Measurements from ENCODE around the gene MAGI1. TPM values are rescaled to one million over a fixed set of nuclear protein-coding genes. Genes with fewer than 3 reads are reported as not detected.

Gene MAGI1
- total RNA-seq, 1 experiment from 2014 or later, result 58.2 TPM

GRCh38 chr3:65939184-65939583 is 99.5 kb downstream of the MAGI1 start (continued):
- TF ChIP-seq USF1 (CRISPR knock-in tag; IDR thresholded peaks at IDR 0.05) (no peak), ZNF138 (CRISPR knock-in tag; conservative IDR thresholded peaks at IDR 0.05) (no peak), TEAD4 (CRISPR knock-in tag; IDR thresholded peaks at IDR 0.05) (no peak), ZMAT4 (CRISPR knock-in tag; IDR thresholded peaks at IDR 0.05) (no peak), MXD4 (CRISPR knock-in tag; IDR thresholded peaks at IDR 0.05; ENCODE audit: borderline replicate concordance) (no peak)

- ChIA-PET POLR2A (no interaction called here), CTCF (no interaction called here)
- H3K36me3 Mint-ChIP-seq, result no peaks in the 10 kb centered on the region
- no peak overlapping the region for H3K4me3 Mint-ChIP-seq
- peaks cover 48% of the 10 kb centered on the region for H3K4me1 Mint-ChIP-seq
- H3K27me3 Mint-ChIP-seq (ENCODE audit: low read depth), result no peaks in the 10 kb centered on the region
- H3K27ac Mint-ChIP-seq, result no peak overlapping the region
- DNase-seq (ENCODE audit: low spot score) (no peak), ATAC-seq (no peak)
- TF ChIP-seq TCF7 (CRISPR knock-in tag; IDR thresholded peaks at IDR 0.05; ENCODE audit: low read depth) (no peak), E2F4 (CRISPR knock-in tag; IDR thresholded peaks at IDR 0.05; ENCODE audit: borderline replicate concordance, low read depth) (no peak), IRF1 (CRISPR knock-in tag; IDR thresholded peaks at IDR 0.05) (no peak), ERG (CRISPR knock-in tag; IDR thresholded peaks at IDR 0.05) (no peak), ZNF425 (CRISPR knock-in tag; conservative IDR thresholded peaks at IDR 0.05) (no peak), RELA (CRISPR knock-in tag; IDR thresholded peaks at IDR 0.05; ENCODE audit: borderline replicate concordance) (no peak), CREM (CRISPR knock-in tag; IDR thresholded peaks at IDR 0.05) (no peak), ATF6 (CRISPR knock-in tag; IDR thresholded peaks at IDR 0.05) (no peak), PRDM15 (CRISPR knock-in tag; IDR thresholded peaks at IDR 0.05) (no peak), ZBTB43 (CRISPR knock-in tag; IDR thresholded peaks at IDR 0.05) (no peak)
- no peaks in the 10 kb centered on the region; the same call in 1 of the 2 replicates for H3K9me3 Mint-ChIP-seq
Observed at GRCh38 chr3:65938676-65939075, 100.0 kb downstream of the MAGI1 start.

Data from WTC11 (cell line).